Smooth muscle cell (in vitro differentiated cells): Measurements from ENCODE around the gene CTNND2. TPM values are rescaled to one million over a fixed set of nuclear protein-coding genes. Genes with fewer than 3 reads are reported as not detected.

ENCODE experiments used
- DNase-seq: peaks from one replicate; lab custom pipeline; 2025; ENCODE audit not compliant: unreplicated experiment; lab: John Stamatoyannopoulos, UW
- H2AFZ ChIP-seq: fragments of 200-600 bp; sonication (generic); 2 replicates; pipeline ENCODE4 v1.6.0; 2016; ENCODE audit warnings: antibody characterized with exemption, low read depth, mild to moderate bottlenecking
- H3F3A ChIP-seq: fragments of 200-600 bp; sonication (generic); 2 replicates; pipeline ENCODE4 v1.6.0; 2017; ENCODE audit warnings: antibody characterized with exemption, low read depth
- H3K27ac ChIP-seq: fragments of 200-600 bp; sonication (generic); 2 replicates; pipeline ENCODE4 v1.5.1; 2016; ENCODE audit warnings: low read depth, mild to moderate bottlenecking
- H3K27me3 ChIP-seq: fragments of 200-600 bp; sonication (generic); 2 replicates; pipeline ENCODE4 v1.6.1; 2016; ENCODE audit warnings: low read depth, mild to moderate bottlenecking
- H3K36me3 ChIP-seq: fragments of 200-600 bp; sonication (generic); 2 replicates; pipeline ENCODE4 v1.5.1; 2016; ENCODE audit warnings: low read depth
- H3K4me1 ChIP-seq: fragments of 200-600 bp; sonication (generic); 2 replicates; pipeline ENCODE4 v1.5.1; 2016; ENCODE audit warnings: low read depth
- H3K4me2 ChIP-seq: fragments of 200-600 bp; sonication (generic); 2 replicates; pipeline ENCODE4 v1.6.0; 2016; ENCODE audit warnings: mild to moderate bottlenecking
- H3K4me3 ChIP-seq: fragments of 200-600 bp; sonication (generic); 2 replicates; pipeline ENCODE4 v1.5.1; 2016; ENCODE audit warnings: mild to moderate bottlenecking
- H3K79me2 ChIP-seq: fragments of 200-600 bp; sonication (generic); 2 replicates; pipeline ENCODE4 v1.6.0; 2016; ENCODE audit warnings: low read depth, mild to moderate bottlenecking
- H3K9ac ChIP-seq: fragments of 200-600 bp; sonication (generic); 2 replicates; pipeline ENCODE4 v1.6.0; 2016; ENCODE audit warnings: low read depth
- H3K9me3 ChIP-seq: fragments of 200-600 bp; sonication (generic); replicated peaks from 2 replicates; pipeline ENCODE4 v1.5.1; 2016; ENCODE audit warnings: low read depth
- H4K20me1 ChIP-seq: fragments of 200-600 bp; sonication (generic); 2 replicates; pipeline ENCODE4 v1.6.0; 2016; ENCODE audit warnings: low read depth
- WGBS: methylation state at CpG from one replicate; pipeline ENCODE4 v1.1.7; 2016; ENCODE audit warnings: low lambda C conversion rate; 5-methylcytosine and 5-hydroxymethylcytosine counted together
- polyA plus RNA-seq: library from polyadenylated mRNA; unstranded; fragments of >200 nt; fragmentation: Nextera tagmentation; extraction: Ambion mirVana; gene quantifications from 2 replicates; pipeline ENCODE4 v1.2.1, GENCODE V29; 2016
- total RNA-seq: library from RNA; depleted of rRNA; stranded (reverse); fragments of >200 nt; gene quantifications from 2 replicates; pipeline ENCODE4 v1.2.3, GENCODE V29; 2014
- TF ChIP-seq, protein P1 (sequence below): fragments of 200-600 bp; sonication (generic); IDR thresholded peaks from 2 replicates; pipeline ENCODE4 v1.5.1; 2017; ENCODE audit warnings: borderline replicate concordance, mild to moderate bottlenecking, antibody characterized with exemption; ENCODE audit not compliant: insufficient read depth, poor library complexity, severe bottlenecking

Gene CTNND2
- total and polyA plus RNA-seq, 2 experiments from 2014 or later: 2.7 to 5.8 TPM

DNA sequence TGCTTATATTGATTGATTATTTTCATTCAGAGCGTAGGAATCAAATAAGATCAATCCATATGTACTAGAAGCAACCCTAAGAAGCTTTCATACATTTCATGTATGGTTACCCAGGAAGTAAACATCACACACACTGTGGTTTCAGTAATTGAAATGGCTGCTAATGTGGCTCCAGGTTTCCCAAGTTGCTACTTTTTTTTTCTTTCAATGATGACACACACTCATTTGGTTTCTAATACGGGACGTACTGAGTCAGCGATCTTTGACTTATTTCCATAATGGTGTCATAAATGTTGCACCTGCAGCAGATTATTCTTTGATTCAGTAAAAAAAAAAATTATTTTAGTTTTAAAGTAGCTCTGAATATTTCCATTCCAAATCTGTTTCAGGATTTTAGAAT lies 248.6 kb downstream of the CTNND2 start:
- H3K4me1 ChIP-seq: no peaks in the 10 kb centered on the region
- TF ChIP-seq, protein P1, sequence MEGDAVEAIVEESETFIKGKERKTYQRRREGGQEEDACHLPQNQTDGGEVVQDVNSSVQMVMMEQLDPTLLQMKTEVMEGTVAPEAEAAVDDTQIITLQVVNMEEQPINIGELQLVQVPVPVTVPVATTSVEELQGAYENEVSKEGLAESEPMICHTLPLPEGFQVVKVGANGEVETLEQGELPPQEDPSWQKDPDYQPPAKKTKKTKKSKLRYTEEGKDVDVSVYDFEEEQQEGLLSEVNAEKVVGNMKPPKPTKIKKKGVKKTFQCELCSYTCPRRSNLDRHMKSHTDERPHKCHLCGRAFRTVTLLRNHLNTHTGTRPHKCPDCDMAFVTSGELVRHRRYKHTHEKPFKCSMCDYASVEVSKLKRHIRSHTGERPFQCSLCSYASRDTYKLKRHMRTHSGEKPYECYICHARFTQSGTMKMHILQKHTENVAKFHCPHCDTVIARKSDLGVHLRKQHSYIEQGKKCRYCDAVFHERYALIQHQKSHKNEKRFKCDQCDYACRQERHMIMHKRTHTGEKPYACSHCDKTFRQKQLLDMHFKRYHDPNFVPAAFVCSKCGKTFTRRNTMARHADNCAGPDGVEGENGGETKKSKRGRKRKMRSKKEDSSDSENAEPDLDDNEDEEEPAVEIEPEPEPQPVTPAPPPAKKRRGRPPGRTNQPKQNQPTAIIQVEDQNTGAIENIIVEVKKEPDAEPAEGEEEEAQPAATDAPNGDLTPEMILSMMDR: no peak
- no peak overlapping the region for H2AFZ ChIP-seq
- no peaks in the 10 kb centered on the region for H3K27me3 ChIP-seq
- H3K27ac ChIP-seq: no peak overlapping the region
- no peaks in the 10 kb centered on the region for H4K20me1 ChIP-seq
- H3K9me3 ChIP-seq: no peaks in the 10 kb centered on the region
- H3F3A ChIP-seq: no peaks in the 10 kb centered on the region
- DNase-seq: no peak
- H3K9ac ChIP-seq: no peak overlapping the region
- no peaks in the 10 kb centered on the region for H3K79me2 ChIP-seq
- no peak overlapping the region for H3K4me3 ChIP-seq
- H3K4me2 ChIP-seq: no peak overlapping the region
- no peaks in the 10 kb centered on the region for H3K36me3 ChIP-seq
- 95% methylated on average over 4 of the region's 4 CpGs for WGBS

DNA sequence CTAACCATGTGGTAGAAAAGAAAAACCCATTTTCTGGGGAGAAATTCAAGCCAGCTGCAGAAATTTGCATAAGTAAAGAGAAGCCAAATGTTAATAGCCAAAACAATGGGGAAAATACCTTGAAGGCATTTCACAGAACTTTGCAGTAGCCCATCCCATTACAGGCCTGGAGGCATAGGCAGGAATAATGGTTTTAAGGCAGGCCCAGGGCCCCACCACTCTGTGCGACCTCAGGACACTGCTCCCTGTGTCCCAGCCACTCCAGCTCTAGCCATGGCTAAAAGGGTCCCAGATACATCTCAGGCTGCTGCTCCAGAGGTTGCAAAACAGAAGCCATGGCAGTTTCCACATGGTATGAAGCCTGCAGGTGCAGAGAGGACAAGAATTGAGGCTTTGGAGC lies 253.3 kb downstream of the CTNND2 start:
- Histone ChIP-seq H3K79me2 (no peaks in the 10 kb centered on the region), H3K4me2 (no peak overlapping the region)
- DNase-seq: no peak

DNA sequence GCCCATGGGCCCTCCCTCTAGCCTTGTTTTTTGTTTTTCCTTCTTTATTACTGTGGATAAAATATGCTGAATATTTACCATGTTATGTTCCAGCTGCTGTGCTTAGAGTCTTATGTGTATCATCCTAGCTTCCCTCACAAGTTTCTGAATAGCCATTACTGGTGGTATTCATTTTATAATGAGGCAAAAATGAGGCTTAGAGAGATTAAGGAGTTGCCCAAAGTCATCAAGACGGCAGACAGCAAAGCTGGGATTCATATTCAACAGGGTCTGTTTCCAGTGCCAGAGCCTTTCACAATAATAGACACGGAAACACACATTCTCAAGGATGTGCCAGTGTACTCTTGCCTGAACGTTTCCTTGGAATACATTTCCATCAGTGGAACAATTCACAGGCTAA lies 258.1 kb downstream of the CTNND2 start:
- H3K9me3 ChIP-seq: no peaks in the 10 kb centered on the region
- no peaks in the 10 kb centered on the region for H3K27me3 ChIP-seq
- no peaks in the 10 kb centered on the region for H3K4me1 ChIP-seq
- H3K9ac ChIP-seq: no peak overlapping the region
- no peaks in the 10 kb centered on the region for H3K36me3 ChIP-seq
- H3K4me3 ChIP-seq: no peak overlapping the region
- WGBS: 66% methylated on average over 3 of the region's 3 CpGs
- no peaks in the 10 kb centered on the region for H4K20me1 ChIP-seq
- H3K79me2 ChIP-seq: no peaks in the 10 kb centered on the region
- H2AFZ ChIP-seq: no peak overlapping the region
- TF ChIP-seq, protein P1: no peak
- no peak for DNase-seq
- no peak overlapping the region for H3K27ac ChIP-seq
- no peak overlapping the region for H3K4me2 ChIP-seq
- no peaks in the 10 kb centered on the region for H3F3A ChIP-seq

More for the DNA sequence above, 253.3 kb downstream of the CTNND2 start:
- TF ChIP-seq, protein P1: no peak
- Histone ChIP-seq H3F3A (no peaks in the 10 kb centered on the region), H3K36me3 (no peaks in the 10 kb centered on the region), H3K4me3 (no peak overlapping the region), H3K4me1 (no peaks in the 10 kb centered on the region), H2AFZ (no peak overlapping the region), H3K27ac (no peak overlapping the region), H3K9ac (no peak overlapping the region), H3K9me3 (no peaks in the 10 kb centered on the region), H3K27me3 (no peaks in the 10 kb centered on the region), H4K20me1 (no peaks in the 10 kb centered on the region)
- WGBS: 83% methylated on average over 1 of the region's 1 CpG

DNA sequence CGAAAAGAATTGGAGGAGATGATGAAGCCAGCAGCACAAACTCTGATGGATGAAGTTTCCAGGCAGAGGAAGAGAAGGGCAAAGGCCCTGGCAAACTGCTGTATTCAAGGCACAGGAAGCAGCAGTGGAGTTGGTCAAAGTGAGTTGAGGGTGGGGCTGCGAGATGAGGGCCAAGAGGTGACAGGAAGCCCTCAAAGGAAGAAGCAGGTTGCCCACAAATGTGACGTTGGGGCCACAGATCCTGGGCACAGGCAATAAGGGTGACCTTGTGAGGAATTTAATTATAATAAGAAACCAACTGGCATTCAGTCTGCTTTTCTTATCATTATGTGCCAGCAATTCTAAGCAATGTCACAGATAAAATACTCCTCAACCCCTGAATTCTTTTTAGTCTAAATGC lies 261.8 kb downstream of the CTNND2 start:
- Histone ChIP-seq H3K4me2 (no peak overlapping the region), H3K36me3 (no peaks in the 10 kb centered on the region), H3K27me3 (no peaks in the 10 kb centered on the region), H3K27ac (no peak overlapping the region), H3K79me2 (no peaks in the 10 kb centered on the region), H2AFZ (no peak overlapping the region), H3K9me3 (no peaks in the 10 kb centered on the region), H4K20me1 (no peaks in the 10 kb centered on the region), H3K4me1 (no peaks in the 10 kb centered on the region), H3K4me3 (no peak overlapping the region), H3F3A (no peaks in the 10 kb centered on the region), H3K9ac (no peak overlapping the region)
- WGBS: 96% methylated on average over 3 of the region's 3 CpGs
- TF ChIP-seq, protein P1: no peak
- no peak for DNase-seq
